HEK293 (cell line): ENCODE data around the gene RASGRP3.

Experiments
- CTCF ChIA-PET: fragments of 350-600 bp; formaldehyde crosslinking; extraction: SDS; loops from one replicate; lab custom pipeline; 2021; ENCODE audit warnings: antibody characterized with exemption; lab: Yijun Ruan, JAX
- POLR2A ChIA-PET: fragments of 300-600 bp; formaldehyde crosslinking; extraction: SDS; loops from one replicate; lab custom pipeline; 2020; ENCODE audit warnings: antibody characterized with exemption, inconsistent platforms; lab: Yijun Ruan, JAX
- H3K27ac ChIP-seq: fragments of 200-500 bp; sonication (Bioruptor generic); 2 replicates; pipeline ENCODE4 v1.5.1; 2014; ENCODE audit warnings: low read depth, low read length, control low read depth, inconsistent platforms; ENCODE audit errors: extremely low read depth
- H3K36me3 ChIP-seq, 2 experiments: fragments of 200-500 bp in 1 of 2; sonication (Bioruptor generic) in 1 of 2; 1 replicate in 1 of 2; 2 replicates in 1 of 2; pipeline ENCODE4 v1.5.1; 2014 to 2017; ENCODE audit warnings: inconsistent platforms in 2 of 2, low read length in 2 of 2; ENCODE audit not compliant: control insufficient read depth in 2 of 2, insufficient read depth in 1 of 2
- H3K4me1 ChIP-seq: fragments of 200-500 bp; sonication (Bioruptor generic); 2 replicates; pipeline ENCODE4 v1.5.1; 2014; ENCODE audit warnings: mild to moderate bottlenecking, low read length, inconsistent platforms; ENCODE audit not compliant: control insufficient read depth, insufficient read depth
- H3K4me3 ChIP-seq: 2 replicates; pipeline ENCODE4 v1.5.1; 2011; ENCODE audit warnings: low read depth, mild to moderate bottlenecking, control low read depth, low read length, moderate library complexity
- H3K9me3 ChIP-seq: fragments of 200-500 bp; sonication (Bioruptor generic); 2 replicates; pipeline ENCODE4 v1.5.1; 2014; ENCODE audit warnings: low read depth, low read length, inconsistent platforms; ENCODE audit not compliant: control insufficient read depth, insufficient read depth
- AEBP2 ChIP-seq: fragments of 450-650 bp; formaldehyde crosslinking; IDR thresholded peaks from 2 replicates; pipeline ENCODE4 v1.5.1; 2016; ENCODE audit warnings: missing biosample characterization, missing genetic modification characterization, borderline replicate concordance
- BCL6B ChIP-seq: fragments of 450-650 bp; formaldehyde crosslinking; IDR thresholded peaks from 2 replicates; pipeline ENCODE4 v1.5.1; 2017; ENCODE audit warnings: missing biosample characterization, missing genetic modification characterization
- GLI2 ChIP-seq: fragments of 450-650 bp; formaldehyde crosslinking; IDR thresholded peaks from 2 replicates; pipeline ENCODE4; 2017; ENCODE audit warnings: missing biosample characterization, missing genetic modification characterization, low read depth, borderline replicate concordance
- KLF9 ChIP-seq: fragments of 450-650 bp; formaldehyde crosslinking; IDR thresholded peaks from 2 replicates; pipeline ENCODE4 v1.5.1; 2016; ENCODE audit warnings: missing biosample characterization, missing genetic modification characterization, low read depth
- PRDM1 ChIP-seq: fragments of 450-650 bp; formaldehyde crosslinking; IDR thresholded peaks from 2 replicates; pipeline ENCODE4; 2016; ENCODE audit warnings: missing biosample characterization, missing genetic modification characterization
- RBAK ChIP-seq: fragments of 450-650 bp; formaldehyde crosslinking; IDR thresholded peaks from 2 replicates; pipeline ENCODE4 v1.5.1; 2016; ENCODE audit warnings: missing biosample characterization, missing genetic modification characterization
- SP3 ChIP-seq: fragments of 450-650 bp; formaldehyde crosslinking; IDR thresholded peaks from 2 replicates; pipeline ENCODE4 v1.5.1; 2016; ENCODE audit warnings: missing biosample characterization, missing genetic modification characterization
- TRIM28 ChIP-seq: IDR thresholded peaks from 2 replicates; pipeline ENCODE4 v1.6.1; 2011; ENCODE audit warnings: low read length, control low read depth, borderline replicate concordance
- YY2 ChIP-seq: fragments of 450-650 bp; formaldehyde crosslinking; IDR thresholded peaks from 2 replicates; pipeline ENCODE4 v1.5.1; 2016; ENCODE audit warnings: missing biosample characterization, missing genetic modification characterization
- ZBTB1 ChIP-seq: fragments of 450-650 bp; formaldehyde crosslinking; IDR thresholded peaks from 2 replicates; pipeline ENCODE4 v1.5.1; 2016; ENCODE audit warnings: missing biosample characterization, missing genetic modification characterization
- ZBTB20 ChIP-seq: fragments of 450-650 bp; formaldehyde crosslinking; IDR thresholded peaks from 2 replicates; pipeline ENCODE4 v1.5.1; 2016; ENCODE audit warnings: missing biosample characterization, missing genetic modification characterization
- ZBTB26 ChIP-seq: fragments of 450-650 bp; formaldehyde crosslinking; optimal IDR thresholded peaks from 2 replicates; pipeline ENCODE3; 2016; ENCODE audit warnings: missing biosample characterization, mild to moderate bottlenecking, missing genetic modification characterization
- ZBTB44 ChIP-seq: fragments of 450-650 bp; IDR thresholded peaks from 2 replicates; pipeline ENCODE4 v1.5.1; 2018; ENCODE audit warnings: missing biosample characterization, mild to moderate bottlenecking, missing genetic modification characterization
- ZNF266 ChIP-seq: fragments of 450-650 bp; formaldehyde crosslinking; IDR thresholded peaks from 2 replicates; pipeline ENCODE4 v1.5.1; 2016; ENCODE audit warnings: missing biosample characterization, missing genetic modification characterization, low read depth
- ZNF350 ChIP-seq: fragments of 450-650 bp; formaldehyde crosslinking; IDR thresholded peaks from 2 replicates; pipeline ENCODE4 v1.5.0; 2017; ENCODE audit warnings: missing biosample characterization, mild to moderate bottlenecking, missing genetic modification characterization
- ZNF518A ChIP-seq: fragments of 450-650 bp; formaldehyde crosslinking; conservative IDR thresholded peaks from 2 replicates; pipeline ENCODE4 v1.5.1; 2016; ENCODE audit warnings: low read depth, missing biosample characterization, missing genetic modification characterization
- ZNF521 ChIP-seq: fragments of 450-650 bp; formaldehyde crosslinking; IDR thresholded peaks from 2 replicates; pipeline ENCODE4 v1.5.1; 2017; ENCODE audit warnings: missing biosample characterization, mild to moderate bottlenecking, missing genetic modification characterization
- ZNF529 ChIP-seq: fragments of 450-650 bp; formaldehyde crosslinking; IDR thresholded peaks from 2 replicates; pipeline ENCODE4 v1.5.1; 2017; ENCODE audit warnings: missing genetic modification characterization, missing biosample characterization; ENCODE audit not compliant: insufficient replicate concordance
- ZNF571 ChIP-seq: fragments of 450-650 bp; formaldehyde crosslinking; IDR thresholded peaks from 2 replicates; pipeline ENCODE4 v1.5.0; 2017; ENCODE audit warnings: missing biosample characterization, missing genetic modification characterization
- ZNF600 ChIP-seq: fragments of 450-650 bp; formaldehyde crosslinking; IDR thresholded peaks from 2 replicates; pipeline ENCODE4 v1.5.1; 2016; ENCODE audit warnings: missing biosample characterization, missing genetic modification characterization
- ZNF692 ChIP-seq: fragments of 450-650 bp; formaldehyde crosslinking; IDR thresholded peaks from 2 replicates; pipeline ENCODE4 v1.5.1; 2016; ENCODE audit warnings: missing biosample characterization, missing genetic modification characterization
- ZNF768 ChIP-seq: fragments of 450-650 bp; formaldehyde crosslinking; IDR thresholded peaks from 2 replicates; pipeline ENCODE4 v1.5.1; 2018; ENCODE audit warnings: missing biosample characterization, mild to moderate bottlenecking, missing genetic modification characterization
- ZSCAN18 ChIP-seq: fragments of 450-650 bp; formaldehyde crosslinking; IDR thresholded peaks from 2 replicates; pipeline ENCODE4 v1.5.1; 2016; ENCODE audit warnings: missing biosample characterization, missing genetic modification characterization

RASGRP3 gene

GRCh38 chr2:33599175-33599942 is 122.9 kb downstream of the RASGRP3 start, which contains the start of gene FAM98A:
Gene FAM98A (minus strand): TSS chr2:33599299. CDS start chr2:33599221, 78 bp downstream.
- Histone ChIP-seq H3K36me3 (peaks cover 0 to 10% of the 10 kb centered on the region in 2 experiments), H3K9me3 (no peaks in the 10 kb centered on the region), H3K4me3 (peak within 1 kb of the TSS; percentile 99), H3K4me1 (no peaks in the 10 kb centered on the region), H3K27ac (peak within 1 kb of the TSS; percentile 80)
- ChIA-PET POLR2A (interaction anchor here (0.6 to 1.3 kb wide), 11 partner anchors 9 to 972 kb away, joined by 3 to 5 read pairs (median 3); partner anchors contain the start of genes RASGRP3 and TTC27), CTCF (interaction anchor here (0.5 to 0.9 kb wide), 3 partner anchors 16 to 567 kb away, joined by 3 to 6 read pairs (median 3); no protein-coding TSS in a partner anchor)
- no peak for TF ChIP-seq ZNF266
- no peak for TF ChIP-seq ZNF518A (tag by site-specific recombination)
- TF ChIP-seq AEBP2 = no peak
- TF ChIP-seq ZNF768 = no peak
- TF ChIP-seq YY2 = no peak
- TF ChIP-seq ZNF692 (tag by site-specific recombination) = peak; percentile 60
- no peak for TF ChIP-seq ZNF529 (tag by site-specific recombination)
- no peak for TF ChIP-seq GLI2 (tag by site-specific recombination)
- TF ChIP-seq SP3 = peak; percentile 84
- TF ChIP-seq ZNF571 (tag by site-specific recombination) = no peak
- no peak for TF ChIP-seq ZSCAN18 (tag by site-specific recombination)
- TF ChIP-seq ZBTB1 = no peak
- TF ChIP-seq ZNF350 (tag by site-specific recombination) = no peak
- TF ChIP-seq BCL6B (tag by site-specific recombination) = no peak
- TF ChIP-seq ZBTB44 (tag by site-specific recombination) = no peak
- peak; percentile 55 for TF ChIP-seq ZBTB26 (tag by site-specific recombination)
- peak; percentile 31; the same call in 1 of the 2 replicates for TF ChIP-seq TRIM28
- TF ChIP-seq PRDM1 (tag by site-specific recombination) = peak; percentile 53; the same call in 1 of the 2 replicates
- TF ChIP-seq ZNF600 (tag by site-specific recombination) = no peak
- TF ChIP-seq RBAK (tag by site-specific recombination) = no peak
- no peak for TF ChIP-seq ZNF521 (tag by site-specific recombination)
- peak; percentile 69 for TF ChIP-seq KLF9 (tag by site-specific recombination)
- peak; percentile 42; the same call in 1 of the 2 replicates for TF ChIP-seq ZBTB20 (tag by site-specific recombination)
